ENCODE data around the gene CDKAL1.

DNA sequence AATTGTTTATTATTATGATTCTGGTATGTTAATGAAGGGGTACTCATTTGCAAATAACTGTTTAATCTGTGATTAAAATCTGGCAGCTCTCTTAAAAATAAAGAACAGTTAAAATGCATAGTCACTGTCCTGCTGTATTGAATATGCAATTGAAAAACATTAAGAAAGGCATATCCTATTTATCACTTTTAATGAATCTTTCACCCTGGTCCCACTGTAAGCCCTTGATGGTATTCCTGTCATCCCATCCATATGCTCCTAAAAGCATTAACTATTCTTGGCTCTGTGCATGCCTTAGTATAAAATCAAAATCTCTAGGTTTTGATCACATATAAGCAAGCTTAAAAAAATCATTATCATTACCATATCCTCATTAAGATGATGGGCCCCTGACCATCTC is 648.3 kb downstream of the CDKAL1 start:
- TF ChIP-seq, protein P1, sequence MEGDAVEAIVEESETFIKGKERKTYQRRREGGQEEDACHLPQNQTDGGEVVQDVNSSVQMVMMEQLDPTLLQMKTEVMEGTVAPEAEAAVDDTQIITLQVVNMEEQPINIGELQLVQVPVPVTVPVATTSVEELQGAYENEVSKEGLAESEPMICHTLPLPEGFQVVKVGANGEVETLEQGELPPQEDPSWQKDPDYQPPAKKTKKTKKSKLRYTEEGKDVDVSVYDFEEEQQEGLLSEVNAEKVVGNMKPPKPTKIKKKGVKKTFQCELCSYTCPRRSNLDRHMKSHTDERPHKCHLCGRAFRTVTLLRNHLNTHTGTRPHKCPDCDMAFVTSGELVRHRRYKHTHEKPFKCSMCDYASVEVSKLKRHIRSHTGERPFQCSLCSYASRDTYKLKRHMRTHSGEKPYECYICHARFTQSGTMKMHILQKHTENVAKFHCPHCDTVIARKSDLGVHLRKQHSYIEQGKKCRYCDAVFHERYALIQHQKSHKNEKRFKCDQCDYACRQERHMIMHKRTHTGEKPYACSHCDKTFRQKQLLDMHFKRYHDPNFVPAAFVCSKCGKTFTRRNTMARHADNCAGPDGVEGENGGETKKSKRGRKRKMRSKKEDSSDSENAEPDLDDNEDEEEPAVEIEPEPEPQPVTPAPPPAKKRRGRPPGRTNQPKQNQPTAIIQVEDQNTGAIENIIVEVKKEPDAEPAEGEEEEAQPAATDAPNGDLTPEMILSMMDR (IDR thresholded peaks at IDR 0.05) = no peak
- TF ChIP-seq EP300 (IDR thresholded peaks at IDR 0.05) = no peak
- TF ChIP-seq POLR2A (IDR thresholded peaks at IDR 0.05; ENCODE audit: low read depth) = no peak
- TF ChIP-seq POLR2AphosphoS5 (IDR thresholded peaks at IDR 0.05) = no peak

Measured in esophagus muscularis mucosa (tissue), 4 donors.